B cell (primary cell): ENCODE results near the gene ZNF695. TPM values are rescaled to one million over a fixed set of nuclear protein-coding genes. Genes with fewer than 3 reads are reported as not detected.
A peak's percentile ranks its signal among the peaks of the same experiment; 100 is the strongest.

Source experiments
- ATAC-seq: fragments of 200-7000 bp; cut with Tn5 transposase; one replicate; pipeline ENCODE4 v1.10.0; 2021; ENCODE audit warnings: low read depth, mild to moderate bottlenecking, moderate number of reproducible peaks, moderate library complexity
- CTCF ChIA-PET: fragments of 350-600 bp; sonication (Branson Sonifier 250); formaldehyde crosslinking; loops from one replicate; lab custom pipeline; 2021; ENCODE audit warnings: antibody characterized with exemption, inconsistent platforms; lab: Charles Lee
- POLR2A ChIA-PET: fragments of 350-600 bp; sonication (Branson Sonifier 250); formaldehyde crosslinking; loops from one replicate; lab custom pipeline; 2021; ENCODE audit warnings: antibody characterized with exemption; lab: Charles Lee
- DNase-seq: peaks from one replicate; pipeline ENCODE4 v3.0.0; 2013
- H2AFZ ChIP-seq: 2 replicates; pipeline ENCODE4 v1.6.1; 2012; ENCODE audit warnings: mild to moderate bottlenecking, low read depth, low read length; ENCODE audit not compliant: insufficient read depth, poor library complexity, severe bottlenecking
- H3K27ac ChIP-seq, 2 donors: 1 replicate in 1 of 2; 2 replicates in 1 of 2; pipeline ENCODE4 v1.5.1; 2012 to 2013; ENCODE audit warnings: low read length in 2 of 2, mild to moderate bottlenecking in 2 of 2, moderate library complexity in 1 of 2
- H3K27me3 ChIP-seq, 4 experiments: fragments of 200-600 bp in 1 of 4; sonication (generic) in 1 of 4; replicated peaks in 1 of 4; 1 replicate in 2 of 4; 2 replicates in 2 of 4; pipeline versions ENCODE4 v1.6.1 to v1.7.0; 2013 to 2016; ENCODE audit warnings: low read length in 3 of 4, mild to moderate bottlenecking in 2 of 4, mixed read lengths in 1 of 4, moderate library complexity in 1 of 4; ENCODE audit not compliant: insufficient read depth in 4 of 4, control insufficient read depth in 3 of 4; ENCODE audit errors: control extremely low read depth in 1 of 4
- H3K36me3 ChIP-seq, 2 experiments: replicated peaks in 1 of 2; 1 replicate in 1 of 2; 2 replicates in 1 of 2; pipeline versions ENCODE4 v1.6.1 to v1.7.1; 2013; ENCODE audit warnings: low read length in 1 of 2; ENCODE audit not compliant: insufficient read depth in 2 of 2, control insufficient read depth in 1 of 2; ENCODE audit errors: control extremely low read depth in 1 of 2, extremely low read depth in 1 of 2
- H3K4me1 ChIP-seq, 2 donors: fragments of 200-600 bp in 1 of 2; sonication (generic) in 1 of 2; 1 replicate in 1 of 2; 2 replicates in 1 of 2; pipeline versions ENCODE4 v1.5.1 to v1.6.1; 2013 to 2017; ENCODE audit warnings: low read length in 2 of 2; ENCODE audit not compliant: control insufficient read depth in 2 of 2, insufficient read depth in 2 of 2
- H3K4me2 ChIP-seq: replicated peaks from 2 replicates; pipeline ENCODE3; 2012; ENCODE audit warnings: mild to moderate bottlenecking, low read depth, low read length; ENCODE audit not compliant: poor library complexity, severe bottlenecking
- H3K4me3 ChIP-seq, 5 experiments: fragments of 200-600 bp in 1 of 5; sonication (generic) in 1 of 5; 1 replicate in 3 of 5; 2 replicates in 2 of 5; pipeline versions ENCODE4 v1.5.1 to v1.7.0; 2011 to 2016; ENCODE audit warnings: low read length in 4 of 5, mild to moderate bottlenecking in 4 of 5, low read depth in 2 of 5, control low read depth in 1 of 5, moderate library complexity in 1 of 5; ENCODE audit not compliant: insufficient read depth in 1 of 5; ENCODE audit errors: control extremely low read depth in 1 of 5, extremely low read depth in 1 of 5
- H3K79me2 ChIP-seq: fragments of 200-600 bp; sonication (generic); one replicate; pipeline ENCODE4 v1.6.0; 2016; ENCODE audit warnings: low read length; ENCODE audit not compliant: control insufficient read depth, insufficient read depth
- H3K9ac ChIP-seq: fragments of 200-600 bp; sonication (generic); 2 replicates; pipeline ENCODE4 v1.6.1; 2017; ENCODE audit warnings: mild to moderate bottlenecking, low read length, moderate library complexity
- H3K9me3 ChIP-seq, 3 donors: one replicate each; pipeline versions ENCODE4 v1.6.1 to v1.7.1; 2013; ENCODE audit warnings: low read length in 2 of 3; ENCODE audit not compliant: control insufficient read depth in 2 of 3, insufficient read depth in 1 of 3; ENCODE audit errors: control extremely low read depth in 1 of 3
- H4K20me1 ChIP-seq: 2 replicates; pipeline ENCODE4 v1.6.0; 2012; ENCODE audit warnings: mild to moderate bottlenecking, low read length; ENCODE audit not compliant: insufficient read depth, control insufficient read depth, poor library complexity, severe bottlenecking
- H3K27ac Mint-ChIP-seq: one replicate; pipeline ENCODE4 v1.8.0; 2021; ENCODE audit warnings: mixed read lengths
- H3K27me3 Mint-ChIP-seq: one replicate; pipeline ENCODE4 v1.8.0; 2021; ENCODE audit warnings: mixed read lengths
- H3K4me1 Mint-ChIP-seq: one replicate; pipeline ENCODE4 v1.8.0; 2021; ENCODE audit warnings: mixed read lengths
- H3K4me3 Mint-ChIP-seq: one replicate; pipeline ENCODE4 v1.8.0; 2021; ENCODE audit warnings: mixed read lengths
- H3K9me3 Mint-ChIP-seq: one replicate; pipeline ENCODE4 v1.8.0; 2022; ENCODE audit warnings: mixed read lengths; ENCODE audit not compliant: insufficient read depth
- EZH2 ChIP-seq: IDR thresholded peaks from 2 replicates; pipeline ENCODE4 v1.6.1; 2012; ENCODE audit warnings: borderline replicate concordance, low read depth, mild to moderate bottlenecking, moderate library complexity, low read length; ENCODE audit not compliant: insufficient read depth, poor library complexity, severe bottlenecking
- WGBS: methylation state at CpG from one replicate; pipeline ENCODE4 v1.1.5; 2013; ENCODE audit warnings: missing lambda C conversion rate; ENCODE audit not compliant: insufficient coverage; 5-methylcytosine and 5-hydroxymethylcytosine counted together
- intact Hi-C: fragments of 100-400 bp; cut with micrococcal nuclease; formaldehyde crosslinking; loops from one replicate; pipeline ENCODE4 v1.10.0; 2022
- polyA minus RNA-seq: library from RNA; depleted of rRNA, polyadenylated mRNA; stranded (reverse); fragments of >200 nt; gene quantifications from 2 replicates; pipeline ENCODE4 v1.2.3, GENCODE V29; 2012
- polyA plus RNA-seq: library from polyadenylated mRNA; depleted of rRNA; stranded (reverse); fragments of >200 nt; gene quantifications from 2 replicates; pipeline ENCODE4 v1.2.3, GENCODE V29; 2012
- total RNA-seq, 2 donors: library from RNA; stranded (reverse); fragments of 120-200 nt in 1 of 2; gene quantifications; 1 replicate in 1 of 2; 2 replicates in 1 of 2; pipeline versions ENCODE4 v1.2.3 to v1.2.4, GENCODE V29; 2013 to 2022
- TF ChIP-seq, protein P1 (sequence below): fragments of 200-600 bp; IDR thresholded peaks from one replicate; pipeline ENCODE4 v1.8.0; 2022; ENCODE audit warnings: antibody characterized with exemption, mild to moderate bottlenecking

The ZNF695 gene
- total RNA-seq (0.44 and 0.51 TPM in 2 replicates), polyA plus RNA-seq (0.23 TPM in 1 of 2 replicates, not detected in the other), polyA minus RNA-seq (not detected in 2 replicates)
- total RNA-seq (2013): 0.14 TPM

DNA sequence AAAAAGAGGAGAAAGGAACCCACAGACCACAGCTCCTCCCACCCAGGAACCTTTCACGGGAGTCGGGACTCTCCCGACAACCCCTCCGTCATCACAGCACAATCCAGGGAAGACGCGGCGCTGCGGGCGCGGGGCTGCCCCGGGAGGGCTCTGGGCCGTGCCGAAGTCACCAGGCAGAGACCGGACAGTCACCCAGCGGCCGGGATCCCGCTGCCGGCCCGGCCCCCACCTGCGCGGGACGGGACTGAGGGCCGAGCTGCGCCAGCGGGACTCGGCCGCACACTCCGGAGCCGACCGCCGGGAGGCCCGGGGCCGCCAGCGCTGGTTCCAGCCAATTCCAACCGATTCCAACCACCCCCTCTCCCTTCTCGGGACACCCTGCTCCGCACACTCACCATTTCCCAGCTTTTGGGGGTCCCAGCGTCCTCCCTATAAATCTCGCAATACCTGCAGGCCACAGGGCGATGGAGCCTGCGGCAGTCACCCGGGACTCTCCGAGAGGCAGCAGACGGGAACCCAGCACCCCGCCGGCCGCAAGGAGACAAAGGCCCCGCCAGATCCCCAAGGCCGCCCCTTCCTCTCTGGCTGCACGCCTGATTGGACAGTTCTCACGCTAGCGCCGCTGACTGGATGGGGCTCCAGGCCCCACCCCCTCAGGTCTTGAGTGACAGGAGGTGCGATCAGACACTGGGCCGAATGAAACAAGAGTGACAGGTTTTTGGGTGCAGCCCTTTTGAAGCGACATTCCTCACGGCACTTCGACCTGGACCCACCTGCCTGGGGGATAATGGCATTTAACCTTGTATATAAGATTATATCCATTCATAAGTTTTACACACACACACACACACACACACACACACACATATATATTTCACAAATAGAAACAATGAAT lies at the start of gene ZNF695:
Gene ZNF695 (minus strand): TSS at position 547 of the 895 bp plus-strand sequence. CDS start 149 bp downstream, at position 398.
- Histone ChIP-seq H3K27ac (no peak within 1 kb of the TSS), H3K27me3 (peaks cover 0 to 20% (median 2%) of the 10 kb centered on the region in 4 experiments), H3K4me2 (peak within 1 kb of the TSS; percentile 93), H3K4me1 (peaks cover 2 to 10% of the 10 kb centered on the region in 2 donors), H3K9ac (peak within 1 kb of the TSS; percentile 55), H2AFZ (peak within 1 kb of the TSS; percentile 84), H3K36me3 (no peaks in the 10 kb centered on the region), H3K79me2 (no peaks in the 10 kb centered on the region), H3K9me3 (peaks cover 1 to 45% (median 2%) of the 10 kb centered on the region in 3 donors), H4K20me1 (no peaks in the 10 kb centered on the region), H3K4me3 (peak within 1 kb of the TSS; percentile 31 to 62 (median 47))
- H3K9me3 Mint-ChIP-seq: peaks cover 6% of the 10 kb centered on the region
- peaks cover 10% of the 10 kb centered on the region for H3K27me3 Mint-ChIP-seq
- DNase-seq (peak; percentile 83), ATAC-seq (peak; percentile 99)
- ChIA-PET CTCF (no interaction called here), POLR2A (no interaction called here)
- peak within 1 kb of the TSS; percentile 61 for H3K27ac Mint-ChIP-seq
- TF ChIP-seq, protein P1, sequence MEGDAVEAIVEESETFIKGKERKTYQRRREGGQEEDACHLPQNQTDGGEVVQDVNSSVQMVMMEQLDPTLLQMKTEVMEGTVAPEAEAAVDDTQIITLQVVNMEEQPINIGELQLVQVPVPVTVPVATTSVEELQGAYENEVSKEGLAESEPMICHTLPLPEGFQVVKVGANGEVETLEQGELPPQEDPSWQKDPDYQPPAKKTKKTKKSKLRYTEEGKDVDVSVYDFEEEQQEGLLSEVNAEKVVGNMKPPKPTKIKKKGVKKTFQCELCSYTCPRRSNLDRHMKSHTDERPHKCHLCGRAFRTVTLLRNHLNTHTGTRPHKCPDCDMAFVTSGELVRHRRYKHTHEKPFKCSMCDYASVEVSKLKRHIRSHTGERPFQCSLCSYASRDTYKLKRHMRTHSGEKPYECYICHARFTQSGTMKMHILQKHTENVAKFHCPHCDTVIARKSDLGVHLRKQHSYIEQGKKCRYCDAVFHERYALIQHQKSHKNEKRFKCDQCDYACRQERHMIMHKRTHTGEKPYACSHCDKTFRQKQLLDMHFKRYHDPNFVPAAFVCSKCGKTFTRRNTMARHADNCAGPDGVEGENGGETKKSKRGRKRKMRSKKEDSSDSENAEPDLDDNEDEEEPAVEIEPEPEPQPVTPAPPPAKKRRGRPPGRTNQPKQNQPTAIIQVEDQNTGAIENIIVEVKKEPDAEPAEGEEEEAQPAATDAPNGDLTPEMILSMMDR: no peak
- no peak for TF ChIP-seq EZH2
- peaks cover 4% of the 10 kb centered on the region for H3K4me1 Mint-ChIP-seq
- WGBS: 1% methylated on average over 50 of the region's 58 CpGs
- H3K4me3 Mint-ChIP-seq: peak within 1 kb of the TSS; percentile 93
- intact Hi-C loops: no loop called here

DNA sequence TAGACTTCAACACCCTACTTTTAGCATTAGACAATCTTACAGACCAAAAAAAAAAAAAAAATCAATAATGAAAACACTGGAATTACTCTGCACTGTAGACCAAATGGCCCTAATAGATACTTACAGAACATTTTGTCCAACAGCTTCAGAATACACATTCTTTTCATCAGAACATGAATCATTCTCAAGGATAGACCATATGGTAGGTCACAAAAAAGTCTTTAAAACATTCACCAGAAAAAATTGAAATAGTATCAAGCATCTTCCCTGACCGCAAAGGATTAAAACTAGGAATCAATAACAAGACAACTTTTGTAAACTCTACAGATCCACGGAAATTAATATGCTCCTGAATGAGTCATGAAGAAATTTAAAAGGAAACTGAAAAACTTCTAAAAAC lies 48.2 kb upstream of the ZNF695 start:
- ATAC-seq: no peak
- no peak overlapping the region for H2AFZ ChIP-seq
- no peaks in the 10 kb centered on the region for H3K4me1 ChIP-seq
- H3K27me3 ChIP-seq: no peaks in the 10 kb centered on the region
- peaks cover 2% of the 10 kb centered on the region for H3K4me1 Mint-ChIP-seq
- no peak overlapping the region for H3K27ac Mint-ChIP-seq
- CTCF ChIA-PET: no interaction called here
- H3K27me3 Mint-ChIP-seq: no peaks in the 10 kb centered on the region
- no peak overlapping the region for H3K4me2 ChIP-seq
- intact Hi-C loops: no loop called here
- peaks cover 0 to 2% of the 10 kb centered on the region in 2 experiments for H3K36me3 ChIP-seq
- H3K9ac ChIP-seq: no peak overlapping the region
- peaks cover 59% of the 10 kb centered on the region for H3K79me2 ChIP-seq
- no peak overlapping the region for H3K4me3 ChIP-seq
- H3K9me3 Mint-ChIP-seq: peaks cover 29% of the 10 kb centered on the region
- WGBS: no CpG with 5 or more reads among the region's 2 CpGs
- H3K4me3 Mint-ChIP-seq: no peak overlapping the region
- H3K27ac ChIP-seq: no peak overlapping the region
- no peak for DNase-seq
- POLR2A ChIA-PET: no interaction called here
- H3K9me3 ChIP-seq: peaks cover 13 to 61% (median 46%) of the 10 kb centered on the region in 3 donors
- no peaks in the 10 kb centered on the region for H4K20me1 ChIP-seq
- no peak for TF ChIP-seq EZH2
- TF ChIP-seq, protein P1: no peak
